ENCODE results near the gene SNCG. TPM values are rescaled to one million over a fixed set of nuclear protein-coding genes. Genes with fewer than 3 reads are reported as not detected.

The SNCG gene
- total RNA-seq, 1 experiment from 2014 or later: 5.5 TPM

DNA sequence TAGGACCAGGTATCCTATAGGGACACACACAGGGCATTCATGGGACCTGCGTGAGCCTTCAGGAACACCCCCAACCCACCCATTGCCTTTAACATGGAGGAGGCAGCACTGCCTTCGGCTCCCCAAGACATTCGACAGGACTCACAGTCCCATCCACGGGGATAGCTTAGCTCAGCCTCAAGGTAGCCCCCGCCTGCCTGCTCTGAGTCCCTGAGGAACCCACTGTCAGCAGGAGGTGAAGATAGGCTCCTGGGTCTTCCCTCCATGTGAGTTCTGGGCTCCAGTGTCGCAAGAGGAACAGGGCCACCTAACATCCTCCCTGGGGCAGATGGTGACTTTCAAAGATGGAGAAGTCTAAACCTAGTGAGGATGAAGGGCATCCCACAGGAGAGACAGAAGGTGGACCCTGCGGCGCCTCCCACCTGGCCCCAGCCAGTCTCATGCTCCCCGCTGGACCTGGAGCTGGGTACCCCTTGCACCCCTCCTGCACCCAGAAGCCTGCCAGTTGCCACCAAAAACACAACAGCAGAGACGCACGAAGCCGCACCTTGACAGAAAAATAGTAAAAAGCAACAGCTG is 5.0 kb downstream of the SNCG start:
- H3T11ph ChIP-seq (ENCODE audit: low read length): no peak overlapping the region
- H3K4me3 Mint-ChIP-seq: no peak overlapping the region
- no peaks in the 10 kb centered on the region for H3K79me1 ChIP-seq (ENCODE audit: insufficient read depth, low read depth, low read length, poor library complexity, severe bottlenecking)
- no peak overlapping the region for H2BK5ac ChIP-seq (ENCODE audit: insufficient read length, low read length)
- H3K9me3 Mint-ChIP-seq: no peaks in the 10 kb centered on the region
- no peak overlapping the region for H2AFZ ChIP-seq (ENCODE audit: low read length)
- H3K27ac Mint-ChIP-seq: peak overlapping the region in 1 of 3 experiments; percentile 65; a peak in 1 of 7 replicates
- H2AK5ac ChIP-seq (ENCODE audit: insufficient read length, low read length): no peak overlapping the region
- H2BK20ac ChIP-seq (ENCODE audit: low read depth, low read length, poor library complexity, severe bottlenecking): no peak overlapping the region
- no peak overlapping the region for H3K14ac ChIP-seq (ENCODE audit: insufficient read depth, low read length)
- no peaks in the 10 kb centered on the region for H3K27me3 ChIP-seq (ENCODE audit: insufficient read depth, low read length)
- H3K9me3 ChIP-seq (ENCODE audit: control insufficient read depth, low read depth, low read length): no peaks in the 10 kb centered on the region
- H2BK15ac ChIP-seq (ENCODE audit: low read depth, low read length): no peak overlapping the region
- no peak overlapping the region for H2BK120ac ChIP-seq (ENCODE audit: low read depth, low read length, poor library complexity, severe bottlenecking)
- H2BK12ac ChIP-seq (ENCODE audit: insufficient read length, low read depth, low read length): no peak overlapping the region
- H3K23ac ChIP-seq (ENCODE audit: insufficient read length, low read depth, low read length): no peak overlapping the region
- no peaks in the 10 kb centered on the region for H3K36me3 Mint-ChIP-seq (ENCODE audit: insufficient read depth in 1 of 3, low read depth in 3 of 3)
- H3K4me1 Mint-ChIP-seq: peaks cover 25 to 37% of the 10 kb centered on the region in 2 experiments
- H3K79me2 ChIP-seq (ENCODE audit: insufficient read depth, low read length): no peaks in the 10 kb centered on the region
- no peak overlapping the region for H4K91ac ChIP-seq (ENCODE audit: insufficient read length, low read depth, low read length)
- H4K20me1 ChIP-seq (ENCODE audit: control insufficient read depth, insufficient read depth, insufficient read length): no peaks in the 10 kb centered on the region
- no peak overlapping the region for H4K5ac ChIP-seq (ENCODE audit: insufficient read length, low read depth, low read length)
- no peak overlapping the region for H3K9ac ChIP-seq (ENCODE audit: extremely low read depth, insufficient read length, low read length)
- WGBS (ENCODE audit: extremely low coverage, insufficient read length, low lambda C conversion rate): no CpG with 5 or more reads among the region's 12 CpGs
- H3K4me1 ChIP-seq (ENCODE audit: insufficient read depth, low read length): peaks cover 2% of the 10 kb centered on the region; the same call in 1 of the 2 replicates
- H3K27me3 Mint-ChIP-seq (ENCODE audit: low read depth): no peaks in the 10 kb centered on the region
- H3K56ac ChIP-seq (ENCODE audit: insufficient read length, low read depth, low read length): no peak overlapping the region
- no peak overlapping the region for H4K8ac ChIP-seq (replicated peaks; ENCODE audit: insufficient read length, low read depth, low read length)
- no peaks in the 10 kb centered on the region for H3K23me2 ChIP-seq (ENCODE audit: insufficient read length, low read depth, low read length, poor library complexity, severe bottlenecking)
- H3K27ac ChIP-seq (ENCODE audit: insufficient read length, low read depth, low read length): no peak overlapping the region
- no peak overlapping the region for H3K4ac ChIP-seq (ENCODE audit: low read depth, low read length)
- no peak for DNase-seq
- TF ChIP-seq, protein P1, sequence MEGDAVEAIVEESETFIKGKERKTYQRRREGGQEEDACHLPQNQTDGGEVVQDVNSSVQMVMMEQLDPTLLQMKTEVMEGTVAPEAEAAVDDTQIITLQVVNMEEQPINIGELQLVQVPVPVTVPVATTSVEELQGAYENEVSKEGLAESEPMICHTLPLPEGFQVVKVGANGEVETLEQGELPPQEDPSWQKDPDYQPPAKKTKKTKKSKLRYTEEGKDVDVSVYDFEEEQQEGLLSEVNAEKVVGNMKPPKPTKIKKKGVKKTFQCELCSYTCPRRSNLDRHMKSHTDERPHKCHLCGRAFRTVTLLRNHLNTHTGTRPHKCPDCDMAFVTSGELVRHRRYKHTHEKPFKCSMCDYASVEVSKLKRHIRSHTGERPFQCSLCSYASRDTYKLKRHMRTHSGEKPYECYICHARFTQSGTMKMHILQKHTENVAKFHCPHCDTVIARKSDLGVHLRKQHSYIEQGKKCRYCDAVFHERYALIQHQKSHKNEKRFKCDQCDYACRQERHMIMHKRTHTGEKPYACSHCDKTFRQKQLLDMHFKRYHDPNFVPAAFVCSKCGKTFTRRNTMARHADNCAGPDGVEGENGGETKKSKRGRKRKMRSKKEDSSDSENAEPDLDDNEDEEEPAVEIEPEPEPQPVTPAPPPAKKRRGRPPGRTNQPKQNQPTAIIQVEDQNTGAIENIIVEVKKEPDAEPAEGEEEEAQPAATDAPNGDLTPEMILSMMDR (conservative IDR thresholded peaks at IDR 0.05): no peak
- no peak overlapping the region for H3K4me2 ChIP-seq (ENCODE audit: insufficient read depth, insufficient read length, low read length)
- no peak overlapping the region for H3K18ac ChIP-seq (ENCODE audit: insufficient read length, low read depth, low read length)
